ENCODE results near the gene SNTB2.

The SNTB2 gene

DNA sequence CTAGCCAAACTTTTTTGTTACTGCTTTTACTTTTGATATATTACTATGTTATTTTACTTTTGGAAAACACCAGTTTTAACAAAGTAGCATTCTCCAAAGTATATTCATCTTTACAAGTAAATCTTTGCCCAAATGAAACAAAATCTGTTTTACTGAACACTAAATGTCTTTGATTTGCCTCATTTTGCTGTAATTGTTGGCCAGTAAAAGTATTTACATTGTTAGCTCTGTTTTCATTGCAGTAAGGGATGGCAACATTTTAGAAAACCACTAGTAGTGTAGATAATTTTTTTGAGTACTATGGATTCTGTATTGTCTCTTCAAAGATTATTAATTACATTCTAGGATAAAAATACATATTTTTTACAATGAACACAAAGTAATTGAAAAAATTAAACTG, 10.6 kb downstream of the SNTB2 start:
- H3K36me3 ChIP-seq (ENCODE audit: insufficient read depth, low read length), result no peaks in the 10 kb centered on the region
- H3K9ac ChIP-seq (ENCODE audit: insufficient read length), result no peak overlapping the region
- TF ChIP-seq POLR2AphosphoS5 (IDR thresholded peaks at IDR 0.05; ENCODE audit: borderline replicate concordance, low read depth, low read length) (no peak), FOXP2 (optimal IDR thresholded peaks at IDR 0.05; ENCODE audit: control extremely low read depth, extremely low read length, insufficient read depth) (no peak), EZH2 (IDR thresholded peaks at IDR 0.05) (no peak)
- H3K4me3 ChIP-seq, result no peak overlapping the region
- no peak overlapping the region for H3K27ac ChIP-seq
- no peaks in the 10 kb centered on the region for H3K9me3 ChIP-seq (ENCODE audit: low read depth, low read length)
- no peak for DNase-seq (ENCODE audit: low read depth, low spot score)

DNA sequence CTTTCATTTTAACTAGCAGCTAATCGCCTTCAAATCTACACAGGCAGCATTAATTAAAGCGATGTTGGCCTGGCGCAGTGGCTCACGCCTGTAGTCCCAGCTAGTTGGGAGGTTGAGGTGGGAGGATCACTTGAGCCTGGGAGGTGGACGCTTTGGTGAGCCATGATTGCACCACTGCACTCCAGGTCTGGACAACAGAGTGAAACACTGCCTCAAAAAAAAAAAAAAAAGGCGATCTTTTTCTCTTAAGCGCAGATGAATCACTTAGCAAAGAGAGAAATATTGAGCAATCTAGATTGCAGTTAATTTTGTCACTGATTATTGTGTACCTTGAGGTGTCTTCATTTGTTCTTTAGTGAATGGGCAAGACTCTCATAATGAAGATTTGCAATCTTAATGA, 12.4 kb downstream of the SNTB2 start:
- H3K36me3 ChIP-seq (ENCODE audit: insufficient read depth, low read length), result no peaks in the 10 kb centered on the region
- no peaks in the 10 kb centered on the region for H3K9me3 ChIP-seq (ENCODE audit: low read depth, low read length)
- TF ChIP-seq FOXP2 (optimal IDR thresholded peaks at IDR 0.05; ENCODE audit: control extremely low read depth, extremely low read length, insufficient read depth), result no peak
- no peak for TF ChIP-seq EZH2 (IDR thresholded peaks at IDR 0.05)
- TF ChIP-seq POLR2AphosphoS5 (IDR thresholded peaks at IDR 0.05; ENCODE audit: borderline replicate concordance, low read depth, low read length), result no peak
- DNase-seq (ENCODE audit: low read depth, low spot score), result no peak
- H3K27ac ChIP-seq, result no peak overlapping the region
- H3K4me3 ChIP-seq, result no peak overlapping the region
- no peak overlapping the region for H3K9ac ChIP-seq (ENCODE audit: insufficient read length)

DNA sequence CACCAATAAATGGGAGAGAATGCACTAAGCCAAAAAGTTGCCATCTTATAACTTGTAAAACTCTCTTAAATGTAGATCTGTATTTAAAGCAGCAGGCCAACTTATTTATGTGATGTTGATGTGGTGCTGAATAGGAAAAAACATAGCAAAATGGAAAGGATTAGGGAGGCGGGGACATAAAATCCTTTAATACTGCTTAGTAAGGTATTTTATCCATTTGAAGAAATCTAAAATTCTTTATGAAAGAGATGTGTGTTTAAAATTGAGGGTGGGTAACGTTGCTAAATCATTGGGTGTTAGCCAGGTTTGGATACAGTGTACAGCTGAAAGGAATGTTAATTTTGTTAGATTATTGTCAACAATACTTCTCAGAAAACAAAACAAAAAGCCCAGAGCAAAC, 14.3 kb downstream of the SNTB2 start:
- no peak for DNase-seq (ENCODE audit: low read depth, low spot score)
- Histone ChIP-seq H3K9me3 (ENCODE audit: low read depth, low read length) (no peaks in the 10 kb centered on the region), H3K4me3 (no peak overlapping the region), H3K36me3 (ENCODE audit: insufficient read depth, low read length) (no peaks in the 10 kb centered on the region), H3K27ac (peak overlapping the region; percentile 67; the same call in 1 of the 2 replicates), H3K9ac (ENCODE audit: insufficient read length) (no peak overlapping the region)
- TF ChIP-seq EZH2 (IDR thresholded peaks at IDR 0.05) (no peak), FOXP2 (optimal IDR thresholded peaks at IDR 0.05; ENCODE audit: control extremely low read depth, extremely low read length, insufficient read depth) (no peak), POLR2AphosphoS5 (IDR thresholded peaks at IDR 0.05; ENCODE audit: borderline replicate concordance, low read depth, low read length) (no peak)

DNA sequence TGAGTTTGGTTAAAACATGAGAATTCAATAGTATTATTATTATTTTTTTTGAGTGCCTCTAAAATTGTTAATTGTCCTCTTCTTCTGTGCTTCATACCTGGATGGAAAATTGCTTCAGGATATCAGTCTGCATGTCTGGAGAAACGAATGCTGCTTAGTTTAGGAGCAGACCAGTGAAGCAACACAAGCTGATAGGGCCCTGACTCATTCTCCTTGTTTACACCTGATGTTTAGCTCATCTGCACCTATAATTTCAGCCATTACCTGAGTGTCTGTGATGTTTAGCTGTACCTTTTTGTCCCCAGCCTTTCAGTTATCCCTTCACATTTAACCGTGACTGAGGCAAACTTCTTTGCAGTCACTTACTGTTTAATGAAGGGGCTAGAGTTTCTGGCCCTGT, 14.8 kb downstream of the SNTB2 start:
- TF ChIP-seq EZH2 (IDR thresholded peaks at IDR 0.05) (no peak), POLR2AphosphoS5 (IDR thresholded peaks at IDR 0.05; ENCODE audit: borderline replicate concordance, low read depth, low read length) (no peak), FOXP2 (optimal IDR thresholded peaks at IDR 0.05; ENCODE audit: control extremely low read depth, extremely low read length, insufficient read depth) (no peak)
- Histone ChIP-seq H3K4me3 (no peak overlapping the region), H3K36me3 (ENCODE audit: insufficient read depth, low read length) (no peaks in the 10 kb centered on the region), H3K9me3 (ENCODE audit: low read depth, low read length) (no peaks in the 10 kb centered on the region), H3K9ac (ENCODE audit: insufficient read length) (no peak overlapping the region), H3K27ac (peak overlapping the region; percentile 67; the same call in 1 of the 2 replicates)
- no peak for DNase-seq (ENCODE audit: low read depth, low spot score)

DNA sequence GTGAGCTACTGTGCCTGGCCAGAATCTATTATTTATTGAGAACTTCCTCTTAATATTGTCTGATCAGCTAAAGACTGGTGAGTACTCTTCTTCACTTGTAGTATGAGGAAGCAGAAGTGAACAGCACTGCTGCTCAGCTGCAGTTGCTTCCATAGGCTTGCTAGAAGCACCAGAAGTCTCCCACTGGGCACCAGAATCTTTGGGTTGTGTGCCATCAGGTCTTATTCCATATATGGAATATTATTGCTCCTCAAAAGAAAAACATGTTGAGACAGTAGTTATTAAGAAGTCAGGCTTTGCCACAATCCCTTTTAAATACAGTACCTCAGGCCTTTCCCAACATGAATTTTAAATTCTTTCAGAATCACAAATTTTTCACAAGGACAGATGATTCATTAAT, 17.2 kb downstream of the SNTB2 start:
- H3K27ac ChIP-seq, result peak overlapping the region; percentile 96
- peak overlapping the region; percentile 51 for H3K4me3 ChIP-seq
- no peaks in the 10 kb centered on the region for H3K9me3 ChIP-seq (ENCODE audit: low read depth, low read length)
- no peak for TF ChIP-seq EZH2 (IDR thresholded peaks at IDR 0.05)
- no peak for TF ChIP-seq POLR2AphosphoS5 (IDR thresholded peaks at IDR 0.05; ENCODE audit: borderline replicate concordance, low read depth, low read length)
- H3K9ac ChIP-seq (ENCODE audit: insufficient read length), result no peak overlapping the region
- H3K36me3 ChIP-seq (ENCODE audit: insufficient read depth, low read length), result no peaks in the 10 kb centered on the region
- DNase-seq (ENCODE audit: low read depth, low spot score), result peak; percentile 34

DNA sequence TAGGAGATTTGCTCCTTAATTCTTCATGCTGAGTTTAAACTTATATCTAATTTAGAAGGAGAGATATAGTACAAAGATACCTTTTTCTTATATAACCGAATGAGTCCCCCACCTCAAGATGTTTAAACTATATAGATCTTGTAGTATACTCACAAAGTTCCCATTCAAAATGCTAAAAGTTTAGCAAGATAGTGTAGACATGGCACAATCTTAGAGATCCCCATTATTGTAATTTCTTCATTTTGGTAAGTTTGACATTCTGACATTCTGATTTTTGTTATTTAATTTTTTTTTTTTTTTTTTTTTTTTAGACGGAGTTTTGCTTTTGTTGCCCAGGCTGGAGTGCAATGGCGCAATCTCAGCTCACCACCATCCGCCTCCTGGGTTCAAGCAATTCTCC, 22.8 kb downstream of the SNTB2 start:
- Histone ChIP-seq H3K27ac (no peak overlapping the region), H3K4me3 (no peak overlapping the region), H3K9ac (ENCODE audit: insufficient read length) (no peak overlapping the region), H3K36me3 (ENCODE audit: insufficient read depth, low read length) (no peaks in the 10 kb centered on the region), H3K9me3 (ENCODE audit: low read depth, low read length) (no peaks in the 10 kb centered on the region)
- DNase-seq (ENCODE audit: low read depth, low spot score), result no peak
- TF ChIP-seq EZH2 (IDR thresholded peaks at IDR 0.05), result no peak
- no peak for TF ChIP-seq FOXP2 (optimal IDR thresholded peaks at IDR 0.05; ENCODE audit: control extremely low read depth, extremely low read length, insufficient read depth)
- no peak for TF ChIP-seq POLR2AphosphoS5 (IDR thresholded peaks at IDR 0.05; ENCODE audit: borderline replicate concordance, low read depth, low read length)

DNA sequence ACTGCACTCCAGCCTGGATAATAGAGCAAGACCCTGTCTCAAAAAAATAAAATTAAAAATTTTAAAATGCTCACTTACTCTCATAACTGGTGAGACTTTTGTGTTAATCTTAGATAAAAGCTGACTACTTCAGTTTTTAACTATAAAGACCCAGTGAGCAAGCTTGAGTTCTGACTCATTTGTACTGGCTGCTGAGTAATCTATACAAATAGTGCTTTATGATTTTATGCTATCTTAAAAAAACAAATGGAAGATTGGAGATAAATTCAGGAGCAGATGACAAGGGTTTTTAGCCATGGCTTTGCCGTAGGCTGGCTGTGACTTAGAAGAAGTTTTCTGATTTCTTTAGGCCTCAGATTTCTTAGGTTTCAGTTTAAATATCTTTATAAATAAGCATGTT, 30.5 kb downstream of the SNTB2 start:
- Histone ChIP-seq H3K4me3 (no peak overlapping the region), H3K36me3 (ENCODE audit: insufficient read depth, low read length) (no peaks in the 10 kb centered on the region), H3K27ac (peak overlapping the region; percentile 63; the same call in 1 of the 2 replicates), H3K9me3 (ENCODE audit: low read depth, low read length) (no peaks in the 10 kb centered on the region), H3K9ac (ENCODE audit: insufficient read length) (no peak overlapping the region)
- no peak for DNase-seq (ENCODE audit: low read depth, low spot score)
- no peak for TF ChIP-seq POLR2AphosphoS5 (IDR thresholded peaks at IDR 0.05; ENCODE audit: borderline replicate concordance, low read depth, low read length)
- no peak for TF ChIP-seq FOXP2 (optimal IDR thresholded peaks at IDR 0.05; ENCODE audit: control extremely low read depth, extremely low read length, insufficient read depth)

DNA sequence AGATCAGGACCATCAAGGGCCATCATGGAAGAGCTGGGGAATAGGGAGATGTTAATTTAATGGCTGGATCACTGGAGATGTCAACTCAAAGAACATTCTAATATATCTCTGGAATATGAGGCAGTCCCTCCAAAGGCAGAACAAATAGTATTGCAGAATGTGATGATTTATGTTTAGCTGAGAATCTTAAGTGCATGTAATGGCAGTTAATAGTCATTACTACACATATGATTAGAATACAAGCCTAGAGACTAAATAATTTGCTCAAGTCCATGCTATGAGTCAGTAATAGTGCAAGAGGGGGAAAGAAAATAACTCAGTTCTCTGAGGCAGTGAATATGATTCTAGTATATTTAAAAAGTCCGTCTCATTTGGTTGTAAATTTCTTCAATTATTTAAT, 32.3 kb downstream of the SNTB2 start:
- no peak overlapping the region for H3K4me3 ChIP-seq
- no peak overlapping the region for H3K9ac ChIP-seq (ENCODE audit: insufficient read length)
- H3K9me3 ChIP-seq (ENCODE audit: low read depth, low read length), result no peaks in the 10 kb centered on the region
- H3K27ac ChIP-seq, result no peak overlapping the region
- DNase-seq (ENCODE audit: low read depth, low spot score), result no peak
- TF ChIP-seq EZH2 (IDR thresholded peaks at IDR 0.05), result no peak
- TF ChIP-seq FOXP2 (optimal IDR thresholded peaks at IDR 0.05; ENCODE audit: control extremely low read depth, extremely low read length, insufficient read depth), result no peak
- no peak for TF ChIP-seq POLR2AphosphoS5 (IDR thresholded peaks at IDR 0.05; ENCODE audit: borderline replicate concordance, low read depth, low read length)
- H3K36me3 ChIP-seq (ENCODE audit: insufficient read depth, low read length), result no peaks in the 10 kb centered on the region

DNA sequence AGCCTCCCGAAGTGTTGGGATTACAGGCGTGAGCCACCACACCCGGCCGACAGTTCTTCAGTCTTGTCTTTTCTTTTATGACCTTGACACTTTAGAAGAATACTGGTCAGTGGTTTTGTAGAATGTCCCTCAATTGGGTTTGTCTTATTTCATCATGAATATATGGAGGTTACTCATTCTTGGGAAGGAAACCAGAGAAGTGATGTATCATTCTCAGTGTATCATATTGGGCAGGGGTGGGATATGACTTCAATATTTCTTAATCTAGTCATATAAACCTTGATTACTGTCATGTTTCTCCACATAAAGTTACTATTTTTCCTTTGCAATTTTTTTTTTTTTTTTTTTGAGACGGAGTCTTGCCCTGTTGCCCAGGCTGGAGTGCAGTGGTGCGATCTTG, 36.9 kb downstream of the SNTB2 start:
- Histone ChIP-seq H3K4me3 (no peak overlapping the region), H3K36me3 (ENCODE audit: insufficient read depth, low read length) (no peaks in the 10 kb centered on the region), H3K9ac (ENCODE audit: insufficient read length) (no peak overlapping the region), H3K9me3 (ENCODE audit: low read depth, low read length) (no peaks in the 10 kb centered on the region), H3K27ac (no peak overlapping the region)
- TF ChIP-seq POLR2AphosphoS5 (IDR thresholded peaks at IDR 0.05; ENCODE audit: borderline replicate concordance, low read depth, low read length), result no peak
- TF ChIP-seq FOXP2 (optimal IDR thresholded peaks at IDR 0.05; ENCODE audit: control extremely low read depth, extremely low read length, insufficient read depth), result no peak
- no peak for TF ChIP-seq EZH2 (IDR thresholded peaks at IDR 0.05)
- no peak for DNase-seq (ENCODE audit: low read depth, low spot score)
